ENCODE data around the gene SGSM1.

- TF ChIP-seq POLR2A (IDR thresholded peaks at IDR 0.05), result no peak
- TF ChIP-seq CTCF (IDR thresholded peaks at IDR 0.05), result peak; percentile 48 to 81 (median 76)
Observed at GRCh38 chr22:24938741-24939341, 132.8 kb downstream of the SGSM1 start.
